MM.1S (cell line): ENCODE measurements around the gene SNTG2.

Source experiments
- CTCF ChIP-seq: fragments of 300-600 bp; sonication (generic); IDR thresholded peaks from 2 replicates; pipeline ENCODE4 v1.5.1; 2016; ENCODE audit warnings: antibody characterized with exemption, low read length, mixed read lengths
- EZH2 ChIP-seq: fragments of 300-600 bp; sonication (generic); optimal IDR thresholded peaks from 2 replicates; pipeline ENCODE3; 2017; ENCODE audit warnings: low read depth, mild to moderate bottlenecking, antibody characterized with exemption, low read length, mixed read lengths
- EZH2phosphoT487 ChIP-seq: fragments of 300-600 bp; sonication (generic); IDR thresholded peaks from 2 replicates; pipeline ENCODE4 v1.6.1; 2018; ENCODE audit warnings: antibody characterized with exemption, low read length

GRCh38 chr2:1032030-1032429 is 81.4 kb downstream of the SNTG2 start:
- no peak for TF ChIP-seq EZH2phosphoT487
- TF ChIP-seq CTCF: no peak
- TF ChIP-seq EZH2: no peak
